ENCODE results near the gene TGFBR2.

Gene TGFBR2

GRCh38 chr3:30640851-30641250 lies 34.5 kb downstream of the TGFBR2 start:
- TF ChIP-seq CTCF (conservative IDR thresholded peaks at IDR 0.05; ENCODE audit: control insufficient read depth, insufficient read depth, low read depth, low read length): no peak
- no peak for DNase-seq (ENCODE audit: low read depth)
- H3K4me3 ChIP-seq (ENCODE audit: control insufficient read depth, low read depth, low read length): no peak overlapping the region

DNA sequence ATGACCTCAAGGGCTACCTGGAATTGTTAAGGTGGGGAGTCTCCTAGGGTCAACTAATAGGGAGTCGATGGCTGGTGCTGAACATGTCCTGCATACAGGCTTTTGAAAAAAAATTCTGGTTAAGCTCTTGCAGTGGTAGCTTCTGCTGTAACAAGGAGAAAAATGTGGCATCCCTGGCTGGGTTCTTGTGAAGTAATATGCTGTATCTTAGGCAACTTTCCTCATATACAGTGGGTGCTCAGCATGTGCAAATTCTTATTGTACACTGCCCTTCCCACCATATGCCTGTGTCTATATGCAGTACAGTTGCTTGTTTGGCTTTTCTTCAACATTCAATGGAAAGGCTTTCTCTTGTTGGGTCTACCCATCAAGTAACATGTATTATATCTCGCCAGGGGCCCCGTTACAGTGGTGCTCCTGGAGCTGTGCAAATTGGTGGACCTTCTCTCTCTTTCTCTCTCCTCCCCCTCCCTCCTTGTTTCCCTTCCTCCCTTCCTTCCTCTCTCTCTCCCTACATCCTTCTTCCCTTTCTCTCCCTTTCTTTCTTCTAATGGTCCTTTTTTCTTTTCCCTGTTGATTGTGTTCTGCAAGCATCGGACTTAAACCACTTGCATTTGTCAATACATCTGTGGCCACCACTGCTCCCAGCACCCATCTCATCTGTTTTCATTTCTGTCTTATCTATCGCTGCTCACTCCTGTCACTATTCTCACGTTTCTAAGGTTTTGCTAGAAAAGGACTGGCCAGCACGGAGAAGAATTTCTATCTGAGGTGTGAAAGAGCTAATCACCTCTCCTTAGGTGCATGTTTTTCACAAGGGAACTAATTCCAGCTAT lies 35.2 kb downstream of the TGFBR2 start:
- DNase-seq (ENCODE audit: low read depth): no peak
- no peak overlapping the region for H3K4me3 ChIP-seq (ENCODE audit: control insufficient read depth, low read depth, low read length)
- TF ChIP-seq CTCF (conservative IDR thresholded peaks at IDR 0.05; ENCODE audit: control insufficient read depth, insufficient read depth, low read depth, low read length): no peak

- no peak for TF ChIP-seq CTCF (conservative IDR thresholded peaks at IDR 0.05; ENCODE audit: control insufficient read depth, insufficient read depth, low read depth, low read length)
- H3K4me3 ChIP-seq (ENCODE audit: control insufficient read depth, low read depth, low read length): no peak overlapping the region
Measured at GRCh38 chr3:30642849-30643361, 36.5 kb downstream of the TGFBR2 start.

GRCh38 chr3:30643763-30644462 lies 37.5 kb downstream of the TGFBR2 start:
- no peak overlapping the region for H3K4me3 ChIP-seq (ENCODE audit: control insufficient read depth, low read depth, low read length)
- DNase-seq (ENCODE audit: low read depth): no peak
- TF ChIP-seq CTCF (conservative IDR thresholded peaks at IDR 0.05; ENCODE audit: control insufficient read depth, insufficient read depth, low read depth, low read length): no peak

More at GRCh38 chr3:30642849-30643361, 36.5 kb downstream of the TGFBR2 start:
- DNase-seq (ENCODE audit: low read depth): no peak

- peak; percentile 67 for DNase-seq (ENCODE audit: low read depth)
- TF ChIP-seq CTCF (conservative IDR thresholded peaks at IDR 0.05; ENCODE audit: control insufficient read depth, insufficient read depth, low read depth, low read length): no peak
Measured at GRCh38 chr3:30644615-30645014, 38.2 kb downstream of the TGFBR2 start.

DNA sequence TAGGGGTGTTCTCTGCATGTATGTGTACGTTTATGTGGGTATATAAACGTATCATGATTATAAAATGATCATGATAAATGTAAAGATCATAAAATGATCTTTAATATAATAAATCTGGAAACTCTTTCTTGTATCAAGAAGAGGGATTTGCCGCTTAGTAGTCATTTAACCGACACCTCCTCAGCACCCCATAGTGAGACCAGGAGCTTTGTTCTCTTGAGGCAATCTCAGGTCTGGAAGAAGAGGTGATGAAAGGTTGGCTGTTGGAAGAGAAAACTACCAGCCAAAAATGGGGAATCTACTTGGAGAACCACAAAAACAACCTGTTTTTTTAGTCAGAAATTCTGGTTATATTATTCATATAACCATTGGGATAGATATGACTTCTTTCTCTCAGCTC lies 38.7 kb downstream of the TGFBR2 start:
- no peak for TF ChIP-seq CTCF (conservative IDR thresholded peaks at IDR 0.05; ENCODE audit: control insufficient read depth, insufficient read depth, low read depth, low read length)
- no peak overlapping the region for H3K4me3 ChIP-seq (ENCODE audit: control insufficient read depth, low read depth, low read length)

More at GRCh38 chr3:30644615-30645014, 38.2 kb downstream of the TGFBR2 start:
- H3K4me3 ChIP-seq (ENCODE audit: control insufficient read depth, low read depth, low read length): no peak overlapping the region

More for the DNA sequence above, 38.7 kb downstream of the TGFBR2 start:
- no peak for DNase-seq (ENCODE audit: low read depth)
